HUES6 (cell line): ENCODE data around the gene CHD9.

Experiments
- H3K27ac ChIP-seq: 2 replicates; pipeline ENCODE4 v1.7.0; 2013; ENCODE audit warnings: low read depth, mild to moderate bottlenecking, low read length, inconsistent platforms
- H3K27me3 ChIP-seq: 2 replicates; pipeline ENCODE4 v1.6.1; 2013; ENCODE audit warnings: low read length; ENCODE audit not compliant: control insufficient read depth, insufficient read depth
- H3K36me3 ChIP-seq: 2 replicates; pipeline ENCODE4 v1.6.1; 2013; ENCODE audit warnings: low read length; ENCODE audit not compliant: control insufficient read depth, insufficient read depth
- H3K4me1 ChIP-seq: 2 replicates; pipeline ENCODE4 v1.6.1; 2013; ENCODE audit warnings: low read length; ENCODE audit not compliant: control insufficient read depth, insufficient read depth
- H3K4me3 ChIP-seq: 2 replicates; pipeline ENCODE4 v1.5.1; 2013; ENCODE audit warnings: low read depth, low read length
- H3K9ac ChIP-seq: one replicate; pipeline ENCODE4 v1.6.1; 2013; ENCODE audit warnings: mild to moderate bottlenecking, low read length
- H3K9me3 ChIP-seq: 2 replicates; pipeline ENCODE4 v1.6.1; 2013; ENCODE audit warnings: low read depth, low read length; ENCODE audit not compliant: control insufficient read depth, insufficient read depth

CHD9 gene

GRCh38 chr16:53142823-53143568 is 88.2 kb downstream of the CHD9 start:
- H3K36me3 ChIP-seq: no peaks in the 10 kb centered on the region
- H3K9me3 ChIP-seq: no peaks in the 10 kb centered on the region
- no peaks in the 10 kb centered on the region for H3K4me1 ChIP-seq
- no peak overlapping the region for H3K27ac ChIP-seq
- H3K4me3 ChIP-seq: no peak overlapping the region
- H3K27me3 ChIP-seq: no peaks in the 10 kb centered on the region
- no peak overlapping the region for H3K9ac ChIP-seq

GRCh38 chr16:53147500-53148065 is 92.8 kb downstream of the CHD9 start:
- Histone ChIP-seq H3K36me3 (no peaks in the 10 kb centered on the region; the same call in 1 of the 2 replicates), H3K27me3 (no peaks in the 10 kb centered on the region), H3K4me1 (peaks cover 5% of the 10 kb centered on the region; the same call in 1 of the 2 replicates), H3K9ac (no peak overlapping the region), H3K4me3 (no peak overlapping the region), H3K9me3 (peaks cover 16% of the 10 kb centered on the region; the same call in 1 of the 2 replicates), H3K27ac (no peak overlapping the region)

GRCh38 chr16:53150769-53151168 is 96.0 kb downstream of the CHD9 start:
- no peak overlapping the region for H3K4me3 ChIP-seq
- no peaks in the 10 kb centered on the region for H3K27me3 ChIP-seq
- H3K27ac ChIP-seq: no peak overlapping the region
- no peak overlapping the region for H3K9ac ChIP-seq
- peaks cover 16% of the 10 kb centered on the region; the same call in 1 of the 2 replicates for H3K9me3 ChIP-seq
- H3K36me3 ChIP-seq: no peaks in the 10 kb centered on the region; the same call in 1 of the 2 replicates
- peaks cover 10% of the 10 kb centered on the region for H3K4me1 ChIP-seq

- no peak overlapping the region for H3K9ac ChIP-seq
- H3K4me3 ChIP-seq: no peak overlapping the region
- H3K4me1 ChIP-seq: peaks cover 13% of the 10 kb centered on the region
- H3K36me3 ChIP-seq: peaks cover 15% of the 10 kb centered on the region
- H3K27ac ChIP-seq: no peak overlapping the region
- H3K9me3 ChIP-seq: peaks cover 16% of the 10 kb centered on the region; the same call in 1 of the 2 replicates
- H3K27me3 ChIP-seq: no peaks in the 10 kb centered on the region
These were observed 97.5 kb downstream of the CHD9 start for GRCh38 chr16:53152329-53152728.

GRCh38 chr16:53153130-53153529 is 98.3 kb downstream of the CHD9 start:
- H3K4me1 ChIP-seq: peaks cover 14% of the 10 kb centered on the region
- no peak overlapping the region for H3K27ac ChIP-seq
- H3K36me3 ChIP-seq: peaks cover 17% of the 10 kb centered on the region
- H3K9ac ChIP-seq: no peak overlapping the region
- no peak overlapping the region for H3K4me3 ChIP-seq
- no peaks in the 10 kb centered on the region for H3K27me3 ChIP-seq
- peaks cover 15% of the 10 kb centered on the region; the same call in 1 of the 2 replicates for H3K9me3 ChIP-seq

GRCh38 chr16:53154513-53154912 is 99.7 kb downstream of the CHD9 start:
- Histone ChIP-seq H3K9ac (no peak overlapping the region), H3K4me1 (peaks cover 14% of the 10 kb centered on the region), H3K36me3 (peaks cover 17% of the 10 kb centered on the region), H3K27me3 (no peaks in the 10 kb centered on the region), H3K27ac (no peak overlapping the region), H3K9me3 (peaks cover 11% of the 10 kb centered on the region; the same call in 1 of the 2 replicates), H3K4me3 (no peak overlapping the region)

GRCh38 chr16:53156516-53156915 is 101.7 kb downstream of the CHD9 start:
- Histone ChIP-seq H3K9me3 (no peaks in the 10 kb centered on the region), H3K27me3 (no peaks in the 10 kb centered on the region), H3K36me3 (peaks cover 17% of the 10 kb centered on the region), H3K9ac (no peak overlapping the region), H3K4me1 (peaks cover 14% of the 10 kb centered on the region), H3K27ac (no peak overlapping the region), H3K4me3 (no peak overlapping the region)

- Histone ChIP-seq H3K4me1 (peaks cover 4% of the 10 kb centered on the region; the same call in 1 of the 2 replicates), H3K36me3 (peaks cover 17% of the 10 kb centered on the region), H3K27ac (no peak overlapping the region), H3K9me3 (no peaks in the 10 kb centered on the region), H3K4me3 (no peak overlapping the region), H3K9ac (no peak overlapping the region), H3K27me3 (no peaks in the 10 kb centered on the region)
These were observed 105.1 kb downstream of the CHD9 start for GRCh38 chr16:53159781-53160436.

- no peak overlapping the region for H3K4me3 ChIP-seq
- H3K27me3 ChIP-seq: no peaks in the 10 kb centered on the region
- no peaks in the 10 kb centered on the region for H3K36me3 ChIP-seq
These were observed 111.3 kb downstream of the CHD9 start for GRCh38 chr16:53166099-53166498.

GRCh38 chr16:53168744-53169143 is 114.0 kb downstream of the CHD9 start:
- H3K36me3 ChIP-seq: no peaks in the 10 kb centered on the region
- no peak overlapping the region for H3K27ac ChIP-seq
- H3K27me3 ChIP-seq: no peaks in the 10 kb centered on the region
- H3K4me3 ChIP-seq: no peak overlapping the region
- H3K4me1 ChIP-seq: no peaks in the 10 kb centered on the region
- no peak overlapping the region for H3K9ac ChIP-seq
- H3K9me3 ChIP-seq: no peaks in the 10 kb centered on the region

More at GRCh38 chr16:53166099-53166498, 111.3 kb downstream of the CHD9 start:
- H3K9me3 ChIP-seq: no peaks in the 10 kb centered on the region
- no peak overlapping the region for H3K27ac ChIP-seq
- no peak overlapping the region for H3K9ac ChIP-seq
- H3K4me1 ChIP-seq: no peaks in the 10 kb centered on the region

GRCh38 chr16:53172517-53172916 is 117.7 kb downstream of the CHD9 start:
- Histone ChIP-seq H3K9me3 (no peaks in the 10 kb centered on the region), H3K9ac (no peak overlapping the region), H3K36me3 (no peaks in the 10 kb centered on the region)

More at GRCh38 chr16:53172517-53172916, 117.7 kb downstream of the CHD9 start:
- H3K27me3 ChIP-seq: no peaks in the 10 kb centered on the region
- no peak overlapping the region for H3K27ac ChIP-seq
- H3K4me1 ChIP-seq: no peaks in the 10 kb centered on the region
- no peak overlapping the region for H3K4me3 ChIP-seq
